Neural cell (in vitro differentiated cells): Measurements from ENCODE around the gene ZNF197.

Experiments
- RAD21 ChIP-seq: fragments of 450-650 bp; conservative IDR thresholded peaks from 2 replicates; pipeline ENCODE4 v1.6.1; 2014; ENCODE audit warnings: antibody characterized with exemption, mild to moderate bottlenecking, moderate library complexity
- TF ChIP-seq, protein P1 (sequence below): fragments of 450-650 bp; IDR thresholded peaks from 2 replicates; pipeline ENCODE4 v1.5.1; 2014; ENCODE audit warnings: antibody characterized with exemption, mild to moderate bottlenecking, moderate library complexity; ENCODE audit not compliant: poor library complexity, severe bottlenecking

DNA sequence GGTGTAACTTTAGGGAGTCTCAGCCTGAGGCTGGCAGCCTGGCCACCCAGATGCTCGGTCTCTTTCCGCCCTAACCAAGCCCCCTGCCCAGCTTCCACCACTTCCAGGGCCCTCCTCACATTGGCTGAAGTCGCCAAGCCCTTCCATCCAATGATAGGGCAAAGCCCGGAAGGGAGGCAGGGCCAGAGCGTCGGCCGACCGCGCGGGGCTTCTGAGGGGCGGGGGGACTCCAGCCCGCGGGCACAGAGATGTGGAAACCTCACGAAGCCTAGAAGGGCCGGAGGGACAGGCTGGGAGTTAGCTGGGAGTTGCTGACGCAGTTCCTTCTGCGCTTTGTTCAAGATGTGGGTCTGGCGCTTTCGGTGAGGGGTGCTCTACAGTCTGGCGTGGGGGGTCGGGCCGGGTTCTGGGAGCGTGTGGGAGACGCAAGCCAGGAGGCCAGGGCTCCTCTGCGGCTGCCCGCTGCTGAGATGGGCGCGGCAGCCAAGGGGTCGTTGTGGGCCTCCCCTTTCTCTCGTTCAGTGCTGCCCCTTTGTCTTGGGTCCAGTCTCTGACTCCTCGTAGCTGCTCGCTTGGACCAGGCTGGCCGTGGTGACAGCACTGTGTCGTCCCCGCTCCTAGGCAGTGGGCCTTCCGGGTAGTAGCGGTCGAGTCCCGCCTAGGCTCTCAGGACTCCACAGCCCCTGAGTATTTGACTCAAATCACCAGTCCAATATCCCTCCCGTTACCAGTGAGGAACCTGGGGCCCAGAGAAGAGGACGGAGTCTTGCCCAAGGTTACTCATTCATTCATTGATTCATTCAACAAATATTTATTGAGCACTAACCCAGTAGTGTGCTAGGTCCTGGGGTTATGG is 40.0 kb upstream of the ZNF197 start, which contains the start of gene ZNF660:
- TF ChIP-seq, protein P1, sequence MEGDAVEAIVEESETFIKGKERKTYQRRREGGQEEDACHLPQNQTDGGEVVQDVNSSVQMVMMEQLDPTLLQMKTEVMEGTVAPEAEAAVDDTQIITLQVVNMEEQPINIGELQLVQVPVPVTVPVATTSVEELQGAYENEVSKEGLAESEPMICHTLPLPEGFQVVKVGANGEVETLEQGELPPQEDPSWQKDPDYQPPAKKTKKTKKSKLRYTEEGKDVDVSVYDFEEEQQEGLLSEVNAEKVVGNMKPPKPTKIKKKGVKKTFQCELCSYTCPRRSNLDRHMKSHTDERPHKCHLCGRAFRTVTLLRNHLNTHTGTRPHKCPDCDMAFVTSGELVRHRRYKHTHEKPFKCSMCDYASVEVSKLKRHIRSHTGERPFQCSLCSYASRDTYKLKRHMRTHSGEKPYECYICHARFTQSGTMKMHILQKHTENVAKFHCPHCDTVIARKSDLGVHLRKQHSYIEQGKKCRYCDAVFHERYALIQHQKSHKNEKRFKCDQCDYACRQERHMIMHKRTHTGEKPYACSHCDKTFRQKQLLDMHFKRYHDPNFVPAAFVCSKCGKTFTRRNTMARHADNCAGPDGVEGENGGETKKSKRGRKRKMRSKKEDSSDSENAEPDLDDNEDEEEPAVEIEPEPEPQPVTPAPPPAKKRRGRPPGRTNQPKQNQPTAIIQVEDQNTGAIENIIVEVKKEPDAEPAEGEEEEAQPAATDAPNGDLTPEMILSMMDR, result peak; percentile 12
- TF ChIP-seq RAD21, result peak; percentile 25
